IPS-20b (cell line): Measurements from ENCODE around the gene HACL1.

Experiments used
- H3K27ac ChIP-seq: one replicate; pipeline ENCODE4 v1.5.1; 2013; ENCODE audit warnings: low read length
- H3K27me3 ChIP-seq: 2 replicates; pipeline ENCODE4 v1.6.1; 2013; ENCODE audit warnings: mild to moderate bottlenecking, low read length, inconsistent platforms; ENCODE audit not compliant: insufficient read depth
- H3K36me3 ChIP-seq: 2 replicates; pipeline ENCODE4 v1.6.1; 2013; ENCODE audit warnings: low read depth, mild to moderate bottlenecking, inconsistent platforms, low read length, moderate library complexity; ENCODE audit not compliant: insufficient read depth
- H3K4me1 ChIP-seq: 2 replicates; pipeline ENCODE4 v1.6.1; 2013; ENCODE audit warnings: mild to moderate bottlenecking, control low read depth, inconsistent platforms, low read length, moderate library complexity; ENCODE audit not compliant: insufficient read depth
- H3K4me3 ChIP-seq: 2 replicates; pipeline ENCODE4 v1.5.1; 2013; ENCODE audit warnings: mild to moderate bottlenecking, low read length, inconsistent platforms
- H3K9ac ChIP-seq: 2 replicates; pipeline ENCODE4 v1.6.1; 2013; ENCODE audit warnings: low read depth, mild to moderate bottlenecking, inconsistent platforms, low read length, moderate library complexity
- H3K9me3 ChIP-seq: 2 replicates; pipeline ENCODE4 v1.6.1; 2013; ENCODE audit warnings: mild to moderate bottlenecking, low read depth, low read length, inconsistent platforms; ENCODE audit not compliant: insufficient read depth

The HACL1 gene

DNA sequence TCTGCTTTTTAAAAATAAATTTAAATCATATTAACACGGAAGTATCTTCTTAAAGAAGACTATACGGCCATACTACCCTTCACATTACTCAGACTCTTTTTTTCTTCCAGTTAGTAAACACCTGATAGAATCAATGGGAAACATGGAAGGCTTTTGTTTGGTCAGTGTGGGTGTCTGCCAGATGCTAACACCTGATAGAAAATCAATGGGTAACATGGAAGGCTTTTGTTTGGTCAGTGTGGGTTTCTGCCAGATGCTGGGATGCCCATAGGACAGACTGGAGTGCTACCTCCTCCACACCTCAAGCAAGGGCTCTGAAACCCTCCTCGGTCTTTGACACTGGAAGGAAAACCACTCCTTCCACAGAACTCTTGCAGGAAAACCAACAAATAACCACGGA, 29.2 kb downstream of the HACL1 start:
- Histone ChIP-seq H3K36me3 (peaks cover 68% of the 10 kb centered on the region), H3K9ac (no peak overlapping the region), H3K4me3 (no peak overlapping the region), H3K27ac (no peak overlapping the region), H3K4me1 (no peaks in the 10 kb centered on the region), H3K9me3 (no peaks in the 10 kb centered on the region), H3K27me3 (no peaks in the 10 kb centered on the region)

DNA sequence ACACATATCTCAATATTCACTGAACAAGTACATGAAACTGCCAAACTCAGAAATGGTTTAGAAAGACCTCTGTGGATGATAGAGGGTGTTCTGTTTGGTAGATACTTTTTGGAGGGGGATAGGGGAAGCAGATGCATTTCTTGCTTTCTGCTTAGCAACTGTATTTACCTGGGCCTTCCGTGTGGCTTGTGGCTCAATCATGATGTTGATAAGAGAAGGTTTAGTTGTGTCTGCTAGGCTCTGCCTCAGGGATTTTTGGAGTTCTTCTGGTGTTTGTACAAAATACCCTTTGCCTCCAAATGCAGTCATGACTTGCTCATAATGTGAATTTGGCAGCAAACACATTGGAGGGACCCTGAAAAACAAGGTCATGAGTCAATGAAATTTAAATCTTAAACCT, 38.2 kb downstream of the HACL1 start:
- Histone ChIP-seq H3K9me3 (no peaks in the 10 kb centered on the region), H3K27ac (no peak overlapping the region), H3K36me3 (peaks cover 85% of the 10 kb centered on the region), H3K9ac (no peak overlapping the region), H3K4me3 (no peak overlapping the region), H3K4me1 (no peaks in the 10 kb centered on the region), H3K27me3 (no peaks in the 10 kb centered on the region)

DNA sequence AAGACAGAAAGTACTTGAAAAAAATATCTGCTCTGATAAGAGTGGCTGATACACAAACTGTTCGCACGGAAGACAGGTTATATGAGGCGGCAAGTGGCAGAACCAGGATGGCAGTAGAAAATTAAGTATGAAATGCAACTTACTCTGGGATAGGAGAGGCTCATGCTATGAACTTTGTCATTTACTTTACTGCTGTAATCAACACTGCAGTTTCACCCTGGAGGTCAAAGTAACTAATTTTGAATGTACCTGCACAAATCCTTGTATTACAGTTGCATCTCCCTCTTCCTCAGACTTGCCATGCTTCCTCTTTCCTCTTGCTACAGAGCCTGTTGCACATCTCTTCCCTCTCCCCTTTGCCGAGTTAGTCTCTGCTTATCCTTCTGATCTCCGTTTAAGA, 38.8 kb downstream of the HACL1 start:
- H3K36me3 ChIP-seq: peaks cover 79% of the 10 kb centered on the region
- no peaks in the 10 kb centered on the region for H3K9me3 ChIP-seq

DNA sequence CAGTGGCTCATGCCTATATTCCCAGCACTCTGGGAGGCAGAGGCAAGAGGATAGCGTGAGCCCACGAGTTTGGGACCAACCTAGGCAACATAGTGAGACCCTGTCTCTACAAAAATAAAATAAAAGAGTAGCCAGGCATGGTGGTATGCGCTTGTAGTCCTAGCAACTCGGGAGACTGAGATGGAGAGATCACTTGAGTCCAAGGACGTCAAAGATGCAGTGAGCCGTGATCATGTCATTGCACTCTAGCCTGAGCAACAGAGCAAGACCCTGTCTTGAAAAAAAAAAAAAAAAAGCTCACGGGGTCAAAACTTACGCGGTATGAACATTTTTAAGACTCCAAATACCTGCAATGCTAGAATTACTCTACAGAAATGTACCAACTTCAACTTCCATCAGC, 42.8 kb downstream of the HACL1 start:
- H3K36me3 ChIP-seq: peaks cover 41% of the 10 kb centered on the region
- no peak overlapping the region for H3K4me3 ChIP-seq
- H3K4me1 ChIP-seq: no peaks in the 10 kb centered on the region
- no peaks in the 10 kb centered on the region for H3K27me3 ChIP-seq
- H3K27ac ChIP-seq: no peak overlapping the region
- H3K9me3 ChIP-seq: no peaks in the 10 kb centered on the region
- H3K9ac ChIP-seq: no peak overlapping the region

More for the DNA sequence above, 38.8 kb downstream of the HACL1 start:
- no peak overlapping the region for H3K27ac ChIP-seq
- no peak overlapping the region for H3K9ac ChIP-seq
- no peaks in the 10 kb centered on the region for H3K4me1 ChIP-seq
- H3K27me3 ChIP-seq: no peaks in the 10 kb centered on the region
- H3K4me3 ChIP-seq: no peak overlapping the region

DNA sequence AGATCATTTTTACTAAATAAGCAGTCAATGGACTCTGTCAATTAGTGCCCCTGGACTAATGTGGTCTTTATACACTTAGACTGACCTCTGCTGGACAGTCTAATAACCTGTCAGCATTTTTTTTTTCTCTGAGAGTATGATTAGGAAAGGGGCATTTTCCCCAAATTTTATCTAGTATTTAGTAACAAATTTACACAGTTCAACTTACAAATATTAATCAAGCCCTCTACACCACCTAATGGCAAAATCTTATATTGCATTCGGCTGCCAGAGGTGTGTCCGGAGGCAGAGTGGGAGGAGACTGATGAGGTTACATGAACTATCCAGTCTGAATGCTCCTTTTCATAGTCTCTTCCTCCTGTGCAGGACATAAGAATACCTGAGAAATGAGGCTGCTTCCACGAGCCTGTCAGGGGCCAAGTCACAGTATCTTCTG, 43.8 kb downstream of the HACL1 start:
- Histone ChIP-seq H3K9me3 (no peaks in the 10 kb centered on the region), H3K36me3 (peaks cover 34% of the 10 kb centered on the region), H3K27me3 (no peaks in the 10 kb centered on the region), H3K4me3 (no peak overlapping the region), H3K9ac (no peak overlapping the region), H3K4me1 (no peaks in the 10 kb centered on the region), H3K27ac (no peak overlapping the region)

DNA sequence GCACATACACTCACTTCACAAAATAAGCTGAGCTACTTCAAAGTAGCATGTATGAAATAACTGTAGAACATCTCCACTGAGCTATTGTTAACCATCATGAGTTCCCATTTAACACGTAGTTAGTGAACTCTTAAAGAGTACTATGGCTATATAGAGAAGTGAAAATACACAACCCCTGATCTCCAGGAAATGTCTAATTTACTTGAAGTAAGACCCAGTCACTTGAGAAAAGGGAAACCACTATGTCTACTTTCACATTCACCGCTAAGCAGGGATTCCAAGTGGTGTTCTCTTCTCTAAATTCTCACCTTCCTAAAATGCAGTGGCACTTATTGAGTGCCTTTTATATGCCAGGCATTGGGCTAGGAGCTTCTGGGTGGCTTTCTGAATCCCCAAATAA, 44.9 kb downstream of the HACL1 start:
- H3K4me1 ChIP-seq: no peaks in the 10 kb centered on the region
- H3K27me3 ChIP-seq: no peaks in the 10 kb centered on the region
- peaks cover 24% of the 10 kb centered on the region for H3K36me3 ChIP-seq
- no peak overlapping the region for H3K4me3 ChIP-seq
- no peak overlapping the region for H3K27ac ChIP-seq
- no peaks in the 10 kb centered on the region for H3K9me3 ChIP-seq
- H3K9ac ChIP-seq: no peak overlapping the region

DNA sequence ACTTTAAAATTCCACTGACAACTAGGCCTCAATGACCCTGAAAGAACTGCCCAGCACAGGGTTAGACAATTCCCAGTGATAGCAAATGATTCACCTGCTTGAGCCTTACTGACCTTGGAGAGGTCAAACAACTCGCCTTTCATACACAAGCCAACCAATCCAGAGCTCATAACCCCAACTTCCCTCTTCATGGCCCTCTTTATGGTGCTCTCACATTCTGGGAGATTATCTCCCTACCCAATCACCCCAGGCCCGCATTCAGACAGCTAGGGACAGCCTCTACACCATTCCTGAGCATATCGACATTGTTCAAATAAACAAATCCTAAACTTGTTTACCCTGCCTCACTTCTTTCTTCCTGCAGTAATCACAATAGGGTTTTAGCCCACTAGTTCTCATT, 47.6 kb downstream of the HACL1 start:
- no peaks in the 10 kb centered on the region for H3K27me3 ChIP-seq
- no peaks in the 10 kb centered on the region for H3K9me3 ChIP-seq
- no peaks in the 10 kb centered on the region for H3K4me1 ChIP-seq
- peaks cover 4% of the 10 kb centered on the region; the same call in 1 of the 2 replicates for H3K36me3 ChIP-seq
- H3K4me3 ChIP-seq: no peak overlapping the region
- H3K27ac ChIP-seq: no peak overlapping the region
- no peak overlapping the region for H3K9ac ChIP-seq

DNA sequence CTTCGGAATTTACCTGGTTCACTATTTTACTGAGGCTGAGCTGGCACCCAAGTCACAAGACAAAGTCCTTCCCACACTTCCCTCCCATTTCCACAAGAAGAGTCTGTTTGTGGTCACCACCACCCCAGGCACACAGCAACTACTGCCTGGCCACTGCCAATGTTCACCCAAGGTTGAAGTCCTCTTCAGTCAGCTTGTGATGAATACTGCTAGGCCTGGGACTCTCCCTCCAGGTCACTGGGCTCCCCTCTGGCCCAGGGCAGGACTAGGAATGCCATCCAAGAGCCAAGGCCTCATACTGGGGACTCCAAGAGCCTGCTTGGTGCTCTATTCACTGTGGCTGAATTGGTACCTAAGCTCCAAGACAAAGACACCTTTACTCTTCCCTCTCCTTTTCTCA, 49.5 kb downstream of the HACL1 start:
- Histone ChIP-seq H3K9ac (no peak overlapping the region), H3K27ac (no peak overlapping the region), H3K27me3 (no peaks in the 10 kb centered on the region), H3K9me3 (no peaks in the 10 kb centered on the region), H3K4me3 (no peak overlapping the region), H3K4me1 (no peaks in the 10 kb centered on the region), H3K36me3 (peaks cover 4% of the 10 kb centered on the region; the same call in 1 of the 2 replicates)

DNA sequence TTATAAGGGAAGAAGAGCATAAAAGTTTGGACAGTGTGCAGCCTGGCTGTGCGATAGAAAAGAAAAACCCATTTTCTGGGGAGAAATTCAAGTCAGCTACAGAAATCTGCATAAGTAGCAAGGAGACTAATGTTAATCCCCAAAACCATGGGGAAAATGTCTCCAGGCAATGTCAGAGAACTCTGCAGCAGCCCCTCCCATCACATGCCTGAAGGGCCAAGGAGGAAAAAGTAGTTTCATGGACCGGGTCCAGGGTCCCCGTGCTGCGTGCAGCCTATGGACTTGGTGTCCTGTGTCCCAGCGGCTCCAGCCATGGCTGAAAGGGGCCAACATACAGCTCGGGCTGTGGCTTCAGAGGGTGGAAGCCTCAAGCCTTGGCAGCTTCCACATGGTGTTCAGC, 51.5 kb downstream of the HACL1 start:
- Histone ChIP-seq H3K9me3 (no peaks in the 10 kb centered on the region; the same call in 1 of the 2 replicates), H3K4me3 (no peak overlapping the region), H3K36me3 (peaks cover 4% of the 10 kb centered on the region; the same call in 1 of the 2 replicates), H3K9ac (no peak overlapping the region), H3K27ac (no peak overlapping the region), H3K27me3 (no peaks in the 10 kb centered on the region), H3K4me1 (no peaks in the 10 kb centered on the region)

DNA sequence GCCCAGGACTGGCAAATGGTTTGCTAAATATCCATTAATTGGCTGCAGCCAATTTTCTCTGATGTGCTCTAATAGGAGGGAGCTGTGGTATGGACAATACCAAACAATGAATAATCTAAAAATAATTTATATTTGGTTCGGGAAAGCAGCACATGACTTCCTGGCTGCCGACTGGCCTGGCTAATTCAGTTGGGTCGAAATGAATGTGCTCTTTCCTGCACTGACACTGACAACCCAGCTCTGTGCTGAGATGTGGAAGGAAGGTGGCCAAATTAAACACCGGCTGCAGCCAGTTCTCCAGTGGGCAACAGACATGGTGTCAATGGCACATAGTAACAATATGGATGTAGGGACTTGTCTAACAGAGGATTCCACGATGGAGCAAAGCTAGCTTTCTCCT, 58.8 kb downstream of the HACL1 start:
- Histone ChIP-seq H3K4me3 (no peak overlapping the region), H3K9ac (no peak overlapping the region)

DNA sequence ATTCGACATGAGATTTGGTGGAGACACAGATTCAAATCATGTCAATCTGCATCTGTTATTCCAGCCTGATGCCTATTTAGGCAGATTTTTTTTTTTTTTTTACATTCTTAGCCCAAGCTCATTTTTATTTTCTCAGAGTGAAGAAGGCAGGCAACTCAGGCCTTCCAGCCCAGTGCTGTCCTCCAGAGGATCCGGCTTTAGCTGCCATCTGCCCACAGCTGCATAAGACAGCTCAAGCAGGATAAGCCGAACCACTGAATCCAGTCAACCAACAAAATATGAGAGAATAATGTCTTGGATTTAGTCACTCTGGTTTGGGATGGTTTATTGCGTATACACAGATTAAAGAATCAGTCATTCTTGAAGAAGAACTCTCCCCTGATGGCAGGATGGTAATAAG, 60.0 kb downstream of the HACL1 start:
- Histone ChIP-seq H3K4me1 (no peaks in the 10 kb centered on the region), H3K27ac (no peak overlapping the region), H3K9me3 (no peaks in the 10 kb centered on the region; the same call in 1 of the 2 replicates), H3K36me3 (no peaks in the 10 kb centered on the region), H3K4me3 (no peak overlapping the region), H3K9ac (no peak overlapping the region), H3K27me3 (no peaks in the 10 kb centered on the region)

More for the DNA sequence above, 58.8 kb downstream of the HACL1 start:
- no peaks in the 10 kb centered on the region for H3K36me3 ChIP-seq
- no peaks in the 10 kb centered on the region for H3K27me3 ChIP-seq
- no peaks in the 10 kb centered on the region; the same call in 1 of the 2 replicates for H3K9me3 ChIP-seq
- no peaks in the 10 kb centered on the region for H3K4me1 ChIP-seq
- H3K27ac ChIP-seq: no peak overlapping the region

DNA sequence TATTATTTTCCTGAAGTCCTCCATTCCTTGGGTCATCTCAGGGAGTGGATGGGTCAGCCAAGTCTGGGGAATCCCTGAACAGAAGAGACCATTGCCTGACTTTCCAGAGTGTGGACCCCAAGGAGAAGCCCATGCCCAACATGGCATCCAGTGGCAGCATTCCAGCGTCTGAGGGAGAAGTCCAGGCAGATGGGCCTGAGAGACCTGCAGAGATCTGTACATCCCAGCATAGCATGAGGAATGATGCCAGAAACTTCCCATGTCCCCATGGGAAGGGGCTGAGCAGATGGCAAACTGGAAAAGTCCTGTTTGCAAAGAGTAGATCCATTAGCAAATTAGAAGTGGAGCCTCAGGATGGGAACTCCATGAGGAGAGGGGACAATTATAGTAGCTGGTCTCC, 62.3 kb downstream of the HACL1 start:
- no peaks in the 10 kb centered on the region for H3K36me3 ChIP-seq
- no peaks in the 10 kb centered on the region for H3K27me3 ChIP-seq
- H3K4me1 ChIP-seq: no peaks in the 10 kb centered on the region
- no peak overlapping the region for H3K27ac ChIP-seq
- H3K4me3 ChIP-seq: no peak overlapping the region
- no peaks in the 10 kb centered on the region for H3K9me3 ChIP-seq
- no peak overlapping the region for H3K9ac ChIP-seq

DNA sequence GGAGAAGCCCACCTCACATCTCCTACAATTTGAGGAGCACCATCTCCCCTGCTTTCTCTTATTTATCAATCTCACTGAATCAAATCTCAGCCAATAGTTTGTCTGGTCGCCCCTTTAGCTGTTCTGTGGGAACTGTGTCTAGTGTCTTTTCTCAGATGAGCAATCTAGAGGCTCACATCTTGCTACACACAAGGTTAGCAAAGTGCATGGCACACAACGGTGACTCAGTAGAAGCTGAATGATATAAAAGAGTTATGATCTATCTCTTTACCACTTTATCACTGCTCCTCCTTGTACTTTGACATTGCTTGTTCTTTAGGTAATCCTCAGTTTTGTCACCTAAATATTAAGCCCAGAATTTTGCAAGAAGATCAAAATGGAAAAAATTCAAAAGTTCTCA, 63.0 kb downstream of the HACL1 start:
- Histone ChIP-seq H3K27me3 (no peaks in the 10 kb centered on the region), H3K9me3 (no peaks in the 10 kb centered on the region), H3K27ac (no peak overlapping the region), H3K36me3 (no peaks in the 10 kb centered on the region), H3K4me1 (no peaks in the 10 kb centered on the region), H3K4me3 (no peak overlapping the region), H3K9ac (no peak overlapping the region)
